H1 (cell line): ENCODE results near the gene IPO11. TPM values are rescaled to one million over a fixed set of nuclear protein-coding genes. Genes with fewer than 3 reads are reported as not detected.

Experiments
- CTCF ChIA-PET: fragments of 300-600 bp; sonication (Branson Sonifier 250); formaldehyde crosslinking; loops from one replicate; lab custom pipeline; 2021; ENCODE audit not compliant: partially characterized antibody; lab: Charles Lee
- POLR2A ChIA-PET: fragments of 300-600 bp; sonication (Branson Sonifier 250); formaldehyde crosslinking; loops from one replicate; lab custom pipeline; 2021; ENCODE audit warnings: inconsistent platforms; ENCODE audit not compliant: partially characterized antibody; lab: Charles Lee
- DNase-seq, 2 experiments: peaks; one replicate each; pipeline versions ENCODE4 v3.0.0 to v3.0.0-alpha.2; 2010 to 2022; ENCODE audit warnings: low spot score in 2 of 2, low read depth in 1 of 2, mixed read lengths in 1 of 2
- FAIRE-seq: peaks from 2 replicates; lab custom pipeline; 2011; peaks lifted over from hg19 to GRCh38; lab: Jason Lieb, UNC
- H2AFZ ChIP-seq: 2 replicates; pipeline ENCODE4 v1.8.1; 2012; ENCODE audit warnings: low read length, inconsistent platforms
- H2AK5ac ChIP-seq: 2 replicates; pipeline ENCODE4 v1.6.1; 2013; ENCODE audit warnings: low read depth, low read length
- H2BK120ac ChIP-seq: replicated peaks from 2 replicates; pipeline ENCODE3; 2013; ENCODE audit warnings: low read depth, low read length, inconsistent platforms
- H2BK12ac ChIP-seq: 2 replicates; pipeline ENCODE4 v1.6.1; 2013; ENCODE audit warnings: low read depth, low read length
- H2BK15ac ChIP-seq: 2 replicates; pipeline ENCODE4 v1.6.1; 2013; ENCODE audit warnings: low read length
- H2BK20ac ChIP-seq: 2 replicates; pipeline ENCODE4 v1.6.1; 2013; ENCODE audit warnings: low read length
- H2BK5ac ChIP-seq: 2 replicates; pipeline ENCODE4 v1.6.1; 2013; ENCODE audit warnings: low read depth, low read length
- H3K14ac ChIP-seq: 2 replicates; pipeline ENCODE4 v1.6.1; 2013; ENCODE audit warnings: inconsistent platforms; ENCODE audit not compliant: insufficient read length
- H3K18ac ChIP-seq: 2 replicates; pipeline ENCODE4 v1.6.1; 2013; ENCODE audit warnings: low read length; ENCODE audit errors: extremely low read depth
- H3K23ac ChIP-seq: 2 replicates; pipeline ENCODE4 v1.6.1; 2013; ENCODE audit warnings: inconsistent platforms; ENCODE audit not compliant: insufficient read length
- H3K23me2 ChIP-seq: 2 replicates; pipeline ENCODE4 v1.6.1; 2013; ENCODE audit warnings: low read depth, low read length
- H3K27ac ChIP-seq: 2 replicates; pipeline ENCODE4 v1.6.1; 2011; ENCODE audit warnings: low read depth, low read length, inconsistent platforms
- H3K27me3 ChIP-seq, 4 experiments: replicated peaks in 1 of 4; 1 replicate in 1 of 4; 2 replicates in 3 of 4; pipeline versions ENCODE4 v1.6.1 to v1.8.1; 2011 to 2013; ENCODE audit warnings: low read length in 3 of 4, mild to moderate bottlenecking in 3 of 4, inconsistent platforms in 2 of 4, mixed read lengths in 2 of 4, moderate library complexity in 1 of 4; ENCODE audit not compliant: control insufficient read depth in 3 of 4, insufficient read depth in 3 of 4; ENCODE audit errors: extremely low read depth in 1 of 4
- H3K36me3 ChIP-seq, 4 experiments: 2 replicates each; pipeline versions ENCODE4 v1.6.1 to v1.8.1; 2011 to 2013; ENCODE audit warnings: mild to moderate bottlenecking in 4 of 4, low read length in 3 of 4, moderate library complexity in 2 of 4, control low read depth in 1 of 4, inconsistent platforms in 1 of 4; ENCODE audit not compliant: insufficient read depth in 4 of 4, control insufficient read depth in 2 of 4
- H3K4ac ChIP-seq: replicated peaks from 2 replicates; pipeline ENCODE3; 2013; ENCODE audit warnings: low read length, low read depth, mixed read lengths, inconsistent platforms; ENCODE audit not compliant: insufficient read length
- H3K4me1 ChIP-seq, 4 experiments: replicated peaks in 1 of 4; 1 replicate in 1 of 4; 2 replicates in 3 of 4; pipeline versions ENCODE4 v1.6.1 to v1.8.1; 2011 to 2013; ENCODE audit warnings: low read length in 3 of 4, inconsistent platforms in 2 of 4, mixed read lengths in 1 of 4; ENCODE audit not compliant: insufficient read depth in 4 of 4, control insufficient read depth in 3 of 4
- H3K4me2 ChIP-seq, 2 experiments: 2 replicates each; pipeline versions ENCODE4 v1.6.1 to v1.8.1; 2011 to 2013; ENCODE audit warnings: low read depth in 2 of 2, low read length in 2 of 2, control low read depth in 1 of 2, inconsistent platforms in 1 of 2, mild to moderate bottlenecking in 1 of 2; ENCODE audit not compliant: insufficient read depth in 1 of 2
- H3K4me3 ChIP-seq, 4 experiments: fragments of 200-600, 300-600 bp in 1 of 4; sonication (generic), shearing (Covaris generic), sonication (Bioruptor Twin) in 1 of 4; 2 replicates each; pipeline versions ENCODE4 v1.5.1 to v1.8.1; 2011 to 2016; ENCODE audit warnings: low read length in 4 of 4, low read depth in 3 of 4, control low read depth in 2 of 4, inconsistent platforms in 2 of 4, mild to moderate bottlenecking in 2 of 4, mixed read lengths in 1 of 4, moderate library complexity in 1 of 4; ENCODE audit not compliant: insufficient read depth in 2 of 4; ENCODE audit errors: extremely low read depth in 1 of 4
- H3K56ac ChIP-seq: replicated peaks from 2 replicates; pipeline ENCODE3; 2013; ENCODE audit warnings: low read depth, mild to moderate bottlenecking, mixed read lengths, low read length, inconsistent platforms; ENCODE audit not compliant: insufficient read length
- H3K79me1 ChIP-seq: 2 replicates; pipeline ENCODE4 v1.6.1; 2013; ENCODE audit warnings: low read depth, low read length, control low read depth
- H3K79me2 ChIP-seq, 2 experiments: 2 replicates each; pipeline versions ENCODE4 v1.6.1 to v1.8.1; 2012 to 2013; ENCODE audit warnings: low read length in 2 of 2, mild to moderate bottlenecking in 2 of 2, inconsistent platforms in 1 of 2; ENCODE audit not compliant: insufficient read depth in 2 of 2, control insufficient read depth in 1 of 2
- H3K9ac ChIP-seq, 4 experiments: replicated peaks in 1 of 4; 1 replicate in 1 of 4; 2 replicates in 3 of 4; pipeline versions ENCODE4 v1.6.1 to v1.8.1; 2011 to 2013; ENCODE audit warnings: low read depth in 3 of 4, low read length in 3 of 4, control low read depth in 2 of 4, mild to moderate bottlenecking in 2 of 4, moderate library complexity in 2 of 4, inconsistent platforms in 1 of 4; ENCODE audit errors: extremely low read depth in 1 of 4
- H3K9me3 ChIP-seq, 2 experiments: 2 replicates each; pipeline versions ENCODE4 v1.6.1 to v1.8.1; 2012 to 2013; ENCODE audit warnings: mild to moderate bottlenecking in 2 of 2, moderate library complexity in 2 of 2, control low read depth in 1 of 2, inconsistent platforms in 1 of 2, low read depth in 1 of 2, low read length in 1 of 2, mixed read lengths in 1 of 2; ENCODE audit not compliant: insufficient read depth in 2 of 2
- H4K20me1 ChIP-seq, 2 experiments: replicated peaks in 1 of 2; 2 replicates each; pipeline versions ENCODE3 to v1.8.1; 2011 to 2013; ENCODE audit warnings: inconsistent platforms in 2 of 2, low read length in 2 of 2, mild to moderate bottlenecking in 1 of 2; ENCODE audit not compliant: insufficient read depth in 2 of 2, control insufficient read depth in 1 of 2
- H4K5ac ChIP-seq: 2 replicates; pipeline ENCODE4 v1.6.1; 2013; ENCODE audit warnings: low read length, low read depth, mixed read lengths, inconsistent platforms; ENCODE audit not compliant: insufficient read length
- H4K8ac ChIP-seq: 2 replicates; pipeline ENCODE4 v1.8.0; 2013; ENCODE audit warnings: mild to moderate bottlenecking, moderate library complexity, low read length, inconsistent platforms; ENCODE audit not compliant: insufficient read depth; ENCODE audit errors: extremely low read depth
- H4K91ac ChIP-seq: replicated peaks from 2 replicates; pipeline ENCODE3; 2013; ENCODE audit warnings: low read length, mixed read lengths, inconsistent platforms; ENCODE audit not compliant: insufficient read length
- BCL11A ChIP-seq, 2 experiments: IDR thresholded peaks; one replicate each; pipeline ENCODE4 v1.6.1; 2011; ENCODE audit warnings: low read depth in 2 of 2, low read length in 2 of 2, mild to moderate bottlenecking in 2 of 2
- CBX5 ChIP-seq: fragments of 300-800, 300-1000 bp; sonication (generic); IDR thresholded peaks from 2 replicates; pipeline ENCODE4 v1.7.1; 2016; ENCODE audit warnings: antibody characterized with exemption, low read length, low read depth
- CEBPB ChIP-seq: IDR thresholded peaks from 2 replicates; pipeline ENCODE4 v1.6.1; 2012; ENCODE audit warnings: low read depth, low read length
- CREB1 ChIP-seq: IDR thresholded peaks from 2 replicates; pipeline ENCODE4 v1.6.1; 2012; ENCODE audit warnings: inconsistent platforms
- CTBP2 ChIP-seq: IDR thresholded peaks from 2 replicates; pipeline ENCODE4 v1.7.0; 2011; ENCODE audit warnings: borderline replicate concordance, mild to moderate bottlenecking, moderate library complexity, mixed read lengths, low read length; ENCODE audit not compliant: insufficient read depth, insufficient read length
- EP300 ChIP-seq, 2 experiments: IDR thresholded peaks; 1 replicate in 1 of 2; 2 replicates in 1 of 2; pipeline ENCODE4 v1.6.1; 2011 to 2012; ENCODE audit warnings: low read depth in 2 of 2, low read length in 2 of 2, mild to moderate bottlenecking in 2 of 2, borderline replicate concordance in 1 of 2, inconsistent platforms in 1 of 2, moderate library complexity in 1 of 2
- KDM4A ChIP-seq: IDR thresholded peaks from one replicate; pipeline ENCODE4 v1.7.1; 2012; ENCODE audit warnings: low read depth, mild to moderate bottlenecking, moderate library complexity, low read length, inconsistent platforms; ENCODE audit not compliant: severe bottlenecking
- NANOG ChIP-seq: IDR thresholded peaks from 2 replicates; pipeline ENCODE4 v1.6.1; 2011; ENCODE audit warnings: low read length, low read depth, mild to moderate bottlenecking, inconsistent platforms; ENCODE audit not compliant: insufficient read depth, poor library complexity, severe bottlenecking
- PHF8 ChIP-seq: fragments of 200-600 bp; sonication (generic); conservative IDR thresholded peaks from 2 replicates; pipeline ENCODE4 v1.7.1; 2012; ENCODE audit warnings: low read depth, mild to moderate bottlenecking, inconsistent platforms, low read length, moderate library complexity
- SAP30 ChIP-seq: fragments of 300-600 bp; sonication (generic); IDR thresholded peaks from 2 replicates; pipeline ENCODE4 v1.7.1; 2012; ENCODE audit warnings: low read length, moderate library complexity, mild to moderate bottlenecking, inconsistent platforms; ENCODE audit not compliant: insufficient read depth, insufficient replicate concordance
- SP1 ChIP-seq: IDR thresholded peaks from 2 replicates; pipeline ENCODE4 v1.6.1; 2011; ENCODE audit warnings: low read depth, low read length
- SRF ChIP-seq: IDR thresholded peaks from 2 replicates; pipeline ENCODE4 v1.6.1; 2011; ENCODE audit warnings: mild to moderate bottlenecking, low read depth, low read length, moderate library complexity
- TCF12 ChIP-seq: IDR thresholded peaks from 2 replicates; pipeline ENCODE4 v1.6.1; 2011; ENCODE audit warnings: low read depth, mild to moderate bottlenecking, low read length
- polyA plus RNA-seq, 7 experiments: library from polyadenylated mRNA; depleted of rRNA in 3 of 7; stranded (reverse) in 5 of 7; unstranded in 2 of 7; fragments of >200 nt in 5 of 7; fragments of 200-250 nt in 2 of 7; gene quantifications; 1 replicate in 5 of 7; 2 replicates in 1 of 7; 4 replicates in 1 of 7; pipeline versions ENCODE4 v1.2.1 to v1.2.3, GENCODE V29; 2011 to 2013; ENCODE audit warnings: missing spikeins in 2 of 7, mixed read lengths in 2 of 7
- total RNA-seq: library from RNA; stranded (reverse); fragmentation: NEBNext Ultra II Directional; extraction: Animal tissue kit (Norgen Biotek cat#: 25700); gene quantifications from 2 replicates; pipeline ENCODE4 v1.2.1, GENCODE V29; 2021
- TF ChIP-seq, protein P1 (sequence below): IDR thresholded peaks from 2 replicates; pipeline ENCODE4 v1.6.1; 2011; ENCODE audit warnings: low read length, improper control_type of control experiment

IPO11 gene
- total and polyA plus RNA-seq, 2 of the 8 experiments (the other 6 are each of a cell fraction or from before 2014, with no cell fraction given): 23.6 to 64.4 TPM

DNA sequence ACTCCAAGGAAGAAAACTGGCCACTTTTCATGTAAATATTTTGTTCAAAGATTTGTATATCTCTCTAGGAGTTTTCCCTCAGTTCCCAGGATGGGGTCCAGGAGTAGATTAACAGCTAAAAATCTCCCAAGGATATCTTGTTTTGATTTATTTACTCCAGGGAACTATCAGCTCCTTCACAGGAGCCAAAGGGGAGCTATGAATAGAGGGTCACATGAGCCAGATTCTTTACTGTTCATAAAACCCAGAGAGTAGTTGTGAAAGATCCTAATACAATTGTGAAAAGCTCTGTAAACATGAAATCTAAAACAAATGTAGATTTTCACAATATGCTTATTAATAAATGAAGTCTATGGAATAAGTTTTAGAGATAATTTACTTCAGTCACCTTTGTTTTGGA is 25.7 kb upstream of the IPO11 start:
- DNase-seq (no peak), FAIRE-seq (no peak)
- Histone ChIP-seq H4K91ac (no peak overlapping the region), H3K79me1 (no peaks in the 10 kb centered on the region), H2BK12ac (no peak overlapping the region), H4K8ac (no peak overlapping the region), H3K4me1 (no peaks in the 10 kb centered on the region), H2AFZ (no peak overlapping the region), H3K56ac (no peak overlapping the region), H3K4me2 (no peak overlapping the region), H4K20me1 (peaks cover 0 to 2% of the 10 kb centered on the region in 2 experiments), H3K36me3 (peaks cover 6 to 84% (median 32%) of the 10 kb centered on the region in 4 experiments), H3K27me3 (no peaks in the 10 kb centered on the region), H3K4me3 (no peak overlapping the region), H3K14ac (no peak overlapping the region), H3K18ac (no peak overlapping the region), H3K27ac (no peak overlapping the region), H2BK5ac (no peak overlapping the region), H3K23ac (no peak overlapping the region), H3K4ac (no peak overlapping the region), H3K9ac (no peak overlapping the region), H3K23me2 (no peaks in the 10 kb centered on the region), H2BK20ac (no peak overlapping the region), H2BK15ac (no peak overlapping the region), H3K9me3 (no peaks in the 10 kb centered on the region), H2AK5ac (no peak overlapping the region), H3K79me2 (no peaks in the 10 kb centered on the region), H4K5ac (no peak overlapping the region), H2BK120ac (no peak overlapping the region)
- CTCF ChIA-PET: no interaction called here
- POLR2A ChIA-PET: interaction anchor here (0.7 to 1.1 kb wide), 2 partner anchors 17 to 25 kb away, joined by 3 to 6 read pairs; partner anchors contain the start of genes DIMT1 and IPO11
- no peak for TF ChIP-seq CBX5
- no peak for TF ChIP-seq NANOG
- no peak for TF ChIP-seq CTBP2
- TF ChIP-seq SP1: no peak
- TF ChIP-seq BCL11A (IDR thresholded peaks at IDR 0.05; ENCODE audit: low read depth in 2 of 2, low read length in 2 of 2): no peak
- TF ChIP-seq SRF: no peak
- no peak for TF ChIP-seq CREB1
- TF ChIP-seq PHF8: no peak
- no peak for TF ChIP-seq EP300 (IDR thresholded peaks at IDR 0.05; ENCODE audit: borderline replicate concordance in 1 of 2, low read depth in 2 of 2, low read length in 2 of 2)
- TF ChIP-seq SAP30: no peak
- no peak for TF ChIP-seq KDM4A
- no peak for TF ChIP-seq CEBPB
- TF ChIP-seq, protein P1, sequence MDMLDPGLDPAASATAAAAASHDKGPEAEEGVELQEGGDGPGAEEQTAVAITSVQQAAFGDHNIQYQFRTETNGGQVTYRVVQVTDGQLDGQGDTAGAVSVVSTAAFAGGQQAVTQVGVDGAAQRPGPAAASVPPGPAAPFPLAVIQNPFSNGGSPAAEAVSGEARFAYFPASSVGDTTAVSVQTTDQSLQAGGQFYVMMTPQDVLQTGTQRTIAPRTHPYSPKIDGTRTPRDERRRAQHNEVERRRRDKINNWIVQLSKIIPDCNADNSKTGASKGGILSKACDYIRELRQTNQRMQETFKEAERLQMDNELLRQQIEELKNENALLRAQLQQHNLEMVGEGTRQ: no peak
- no peak for TF ChIP-seq TCF12
